22Rv1 (cell line): ENCODE measurements around the gene MMP17.
"Not testable (repeated sequence)": the region's sequence is repeated elsewhere in the genome, so short reads cannot be mapped to it uniquely, and the experiment has no call there.

Experiments used
- CTCF ChIP-seq: fragments of 450-650 bp; IDR thresholded peaks from 2 replicates; pipeline ENCODE4 v1.5.1; 2017; ENCODE audit warnings: mild to moderate bottlenecking
- ZFX ChIP-seq: fragments of 450-650 bp; IDR thresholded peaks from 2 replicates; pipeline ENCODE4 v1.6.1; 2017; ENCODE audit warnings: antibody characterized with exemption, borderline replicate concordance

DNA sequence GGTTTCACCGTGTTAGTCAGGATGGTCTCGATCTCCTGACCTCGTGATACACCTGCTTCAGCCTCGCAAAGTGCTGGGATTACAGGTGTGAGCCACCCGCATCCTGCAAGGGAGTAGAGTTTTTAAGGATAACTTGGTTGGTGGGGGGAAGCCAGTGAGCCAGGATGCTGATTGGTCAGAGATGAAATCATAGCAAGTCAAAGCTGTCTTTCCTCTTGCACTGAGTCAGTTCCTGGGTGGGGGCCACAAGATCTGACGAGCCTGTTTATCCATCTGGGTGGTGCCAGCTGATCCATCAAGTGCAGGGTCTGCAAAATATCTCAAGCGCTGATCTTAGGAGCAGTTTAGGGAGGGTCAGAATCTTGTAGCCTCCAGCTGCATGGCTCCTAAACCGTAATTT lies 56.9 kb downstream of the MMP17 start:
- TF ChIP-seq CTCF, ZFX: not testable (repeated sequence)
